Activated CD8-positive, alpha-beta memory T cell treated with anti-CD3 and anti-CD28 coated beads for 36 hours (primary cell): Measurements from ENCODE around the gene CAND2. TPM values are rescaled to one million over a fixed set of nuclear protein-coding genes. Genes with fewer than 3 reads are reported as not detected.

ENCODE experiments used
- CTCF ChIA-PET: fragments of 350-600 bp; sonication (Branson Sonifier 250); formaldehyde crosslinking; loops from one replicate; lab custom pipeline; 2021; ENCODE audit warnings: antibody characterized with exemption; lab: Charles Lee
- POLR2A ChIA-PET: fragments of 350-600 bp; sonication (Branson Sonifier 250); formaldehyde crosslinking; loops from one replicate; lab custom pipeline; 2021; ENCODE audit warnings: antibody characterized with exemption; lab: Charles Lee
- total RNA-seq, 2 experiments: library from RNA; stranded (reverse); gene quantifications; one replicate each; pipeline ENCODE4 v1.2.3, GENCODE V29; 2021

Gene CAND2
- total RNA-seq = 1 to 10 TPM; 1.0 to 2.6 TPM

GRCh38 chr3:12796171-12797123 is at the start of gene CAND2:
Gene CAND2, plus strand, starts transcription at chr3:12796680. Its CDS starts 41 bp downstream, at chr3:12796721.
- POLR2A ChIA-PET = interaction anchor here (0.6 kb wide), 1 partner anchor 328 kb away, joined by 3 read pairs; no protein-coding TSS in a partner anchor
- CTCF ChIA-PET = interaction anchor here (1.2 to 2.0 kb wide), 2 partner anchors 9 to 13 kb away, joined by 9 to 13 read pairs; no protein-coding TSS in a partner anchor

- ChIA-PET CTCF (no interaction called here), POLR2A (no interaction called here)
Observed at GRCh38 chr3:12748477-12748876, 48.0 kb upstream of the CAND2 start.

- CTCF ChIA-PET = no interaction called here
- POLR2A ChIA-PET = interaction anchor here (0.5 kb wide), 1 partner anchor 745 kb away, joined by 3 read pairs; no protein-coding TSS in a partner anchor
Observed at GRCh38 chr3:12750223-12750622, 46.3 kb upstream of the CAND2 start.

- POLR2A ChIA-PET = interaction anchor here (0.6 kb wide), 1 partner anchor 214 kb away, joined by 3 read pairs; no protein-coding TSS in a partner anchor
- CTCF ChIA-PET = no interaction called here
Observed at GRCh38 chr3:12750658-12751071, 45.8 kb upstream of the CAND2 start.

GRCh38 chr3:12751571-12751970 is 44.9 kb upstream of the CAND2 start:
- CTCF ChIA-PET = no interaction called here
- POLR2A ChIA-PET = no interaction called here

DNA sequence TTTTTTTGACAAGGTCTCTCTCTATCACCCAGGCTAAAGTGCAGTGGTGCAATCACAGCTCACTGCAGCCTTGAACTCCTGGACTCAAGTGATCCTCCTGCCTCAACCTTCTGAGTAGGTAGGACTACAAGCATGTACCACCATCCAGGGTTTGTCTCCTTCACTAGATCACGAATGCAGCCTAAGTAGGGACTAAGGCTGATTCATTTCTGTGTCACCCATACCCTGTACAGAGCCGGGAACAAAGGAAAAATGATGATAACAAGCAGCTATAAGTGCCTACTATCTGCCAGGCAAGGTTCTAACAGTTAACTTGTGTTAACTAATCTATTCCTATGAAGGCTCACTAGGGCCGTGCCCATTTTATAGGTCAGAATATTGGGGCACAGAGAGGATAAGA is 44.4 kb upstream of the CAND2 start:
- POLR2A ChIA-PET = no interaction called here
- CTCF ChIA-PET = no interaction called here

DNA sequence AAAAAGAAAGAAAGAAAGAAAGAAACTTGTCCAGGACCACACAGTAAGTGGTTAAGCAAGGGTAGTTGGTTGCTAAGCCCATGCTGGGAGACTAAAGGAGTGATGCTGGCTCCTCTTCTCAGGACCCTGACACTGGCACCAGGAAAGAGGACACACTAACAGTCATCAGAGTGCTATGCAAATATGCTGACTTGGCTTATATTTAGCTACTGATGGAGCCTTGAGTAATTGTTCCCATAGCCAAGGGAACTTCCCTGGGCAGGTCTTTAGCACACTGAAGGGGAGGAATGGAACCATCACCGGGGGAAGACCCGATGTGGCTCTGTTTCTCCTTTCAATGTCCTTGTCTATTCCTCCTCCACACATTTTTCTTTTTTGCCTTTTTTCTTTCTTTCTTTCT is 43.7 kb upstream of the CAND2 start:
- POLR2A ChIA-PET = no interaction called here
- CTCF ChIA-PET = interaction anchor here (0.6 kb wide), 1 partner anchor 39 kb away, joined by 3 read pairs; no protein-coding TSS in a partner anchor

DNA sequence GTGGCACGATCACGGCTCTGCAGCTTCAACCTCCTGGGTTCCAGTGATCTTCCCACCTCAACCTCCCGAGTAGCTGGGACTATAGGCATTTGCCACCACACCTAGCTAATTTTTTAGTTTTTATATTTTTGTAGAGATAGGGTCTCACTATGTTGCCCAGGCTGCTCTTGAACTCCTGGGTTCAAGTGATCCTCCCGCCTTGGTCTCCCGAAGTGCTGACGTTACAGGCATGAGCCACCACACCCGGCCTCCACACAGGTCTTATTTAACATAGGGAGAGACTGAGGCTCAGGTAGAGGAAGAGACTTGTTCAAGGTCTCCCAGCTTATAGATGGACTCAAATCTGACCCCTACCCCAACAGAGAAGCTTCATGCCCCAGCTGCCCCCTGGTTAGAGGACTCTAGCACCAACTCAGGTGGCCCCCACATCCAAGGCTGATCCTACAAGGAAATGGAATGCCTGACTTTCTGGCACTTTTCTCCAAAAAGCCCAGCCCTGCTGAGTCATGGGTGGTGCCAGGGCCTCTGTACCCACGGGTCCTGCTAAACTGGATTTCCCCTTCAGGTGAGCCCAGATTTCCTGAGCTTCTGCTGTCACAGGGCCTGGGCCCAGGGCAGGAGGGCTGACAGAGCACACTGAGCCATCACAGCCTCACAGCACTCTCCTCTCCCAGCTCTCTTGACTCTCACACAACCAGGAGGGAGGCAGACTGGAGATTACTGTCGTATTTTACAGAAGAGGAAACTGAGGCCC is 43.0 kb upstream of the CAND2 start:
- POLR2A ChIA-PET = no interaction called here
- CTCF ChIA-PET = interaction anchor here (0.6 kb wide), 1 partner anchor 38 kb away, joined by 3 read pairs; no protein-coding TSS in a partner anchor

DNA sequence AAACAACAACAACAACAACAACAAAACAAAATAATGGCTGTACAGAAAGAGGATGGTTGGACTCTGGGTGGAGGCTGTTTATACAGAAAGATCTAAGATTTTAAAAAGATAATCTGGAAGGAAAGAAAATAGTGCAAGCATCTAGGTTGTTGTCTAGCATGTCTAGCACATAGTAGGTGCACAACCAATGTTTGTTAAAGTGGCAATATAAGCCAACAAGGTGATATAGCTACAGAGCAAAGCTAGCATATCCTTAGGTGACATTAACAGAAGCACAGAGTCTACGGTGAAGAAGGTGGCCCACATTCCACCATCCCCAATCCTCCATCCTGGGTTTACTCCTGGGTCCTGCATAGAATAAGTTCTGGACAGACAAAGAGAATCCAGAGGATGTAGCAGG is 42.2 kb upstream of the CAND2 start:
- ChIA-PET POLR2A (no interaction called here), CTCF (no interaction called here)

DNA sequence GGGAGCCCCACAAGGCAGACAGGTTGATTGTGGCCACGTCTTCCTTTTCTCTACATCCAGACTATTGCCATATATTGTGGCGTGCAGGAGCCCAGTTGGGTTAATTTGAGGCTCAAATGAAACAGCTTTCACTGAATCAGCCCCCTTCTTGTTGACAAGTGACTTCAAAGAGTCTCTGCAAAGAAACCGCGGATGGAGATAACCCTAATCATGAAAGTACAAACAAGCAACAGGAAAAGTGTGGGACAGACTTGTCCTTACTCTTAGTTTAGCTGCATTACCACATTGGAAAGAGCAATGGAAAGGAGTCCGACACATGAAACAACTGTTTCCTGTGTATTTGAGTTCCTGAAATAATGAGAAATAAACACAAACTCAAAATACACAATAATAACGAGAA is 40.7 kb upstream of the CAND2 start:
- CTCF ChIA-PET = interaction anchor here (0.6 kb wide), 1 partner anchor 20 kb away, joined by 3 read pairs; no protein-coding TSS in a partner anchor
- POLR2A ChIA-PET = no interaction called here

GRCh38 chr3:12756175-12756574 is 40.3 kb upstream of the CAND2 start:
- ChIA-PET CTCF (interaction anchor here (0.6 kb wide), 1 partner anchor 20 kb away, joined by 3 read pairs; no protein-coding TSS in a partner anchor), POLR2A (no interaction called here)

DNA sequence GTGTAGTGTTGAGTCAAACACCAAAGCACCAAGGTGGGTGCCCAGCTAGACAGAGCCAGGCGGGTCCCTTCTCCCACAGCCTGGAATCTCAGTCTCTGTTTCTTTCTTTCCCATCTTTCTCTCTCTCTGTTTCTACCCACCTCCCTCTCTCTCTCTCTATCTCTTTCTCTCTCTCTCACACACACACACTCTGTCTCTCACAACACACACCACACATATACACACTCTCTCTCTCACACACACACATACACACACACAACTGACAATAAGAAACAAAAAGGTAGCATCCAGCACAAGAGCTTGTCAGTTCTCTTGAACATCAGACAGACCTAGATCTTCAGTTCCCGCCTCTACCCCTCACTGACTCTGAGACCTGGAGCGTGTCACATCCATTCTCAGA is 39.8 kb upstream of the CAND2 start:
- POLR2A ChIA-PET = no interaction called here
- CTCF ChIA-PET = interaction anchor here (0.7 kb wide), 1 partner anchor 1364 kb away, joined by 3 read pairs; no protein-coding TSS in a partner anchor

- ChIA-PET CTCF (no interaction called here), POLR2A (no interaction called here)
Observed at GRCh38 chr3:12758025-12758781, 38.3 kb upstream of the CAND2 start.

DNA sequence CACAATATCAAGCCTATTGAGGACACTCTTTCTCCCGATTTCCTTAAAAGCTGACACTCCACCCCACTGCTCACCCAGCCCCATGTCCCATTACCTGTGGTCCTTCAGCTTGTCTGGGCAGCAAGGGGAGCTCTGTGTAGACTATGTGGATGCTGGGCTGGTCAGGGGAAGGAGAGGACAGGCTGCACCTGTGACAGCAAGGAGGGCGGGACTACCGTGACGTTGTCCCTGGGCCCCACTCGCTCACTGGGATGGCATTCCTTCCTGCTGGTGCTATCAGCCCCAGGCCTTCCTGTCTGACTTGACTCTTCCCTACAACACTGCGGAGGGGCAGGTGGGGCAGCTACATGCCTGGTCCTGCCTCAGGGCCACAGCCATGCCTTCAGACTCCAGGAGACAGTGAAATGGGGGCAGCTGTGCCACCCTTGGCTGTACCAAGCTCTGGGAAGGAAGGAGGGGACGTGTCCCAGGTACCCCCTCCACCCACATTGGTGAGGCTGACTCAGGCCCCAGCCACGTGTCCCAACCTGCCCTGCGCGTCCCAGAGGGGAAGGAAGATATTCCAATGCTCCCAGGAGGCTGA is 37.3 kb upstream of the CAND2 start, which contains the start of gene TMEM40:
Gene TMEM40 (minus strand): TSS at position 163 of the 583 bp plus-strand sequence. CDS start 9,427 bp downstream, outside the sequence.
- POLR2A ChIA-PET = no interaction called here
- CTCF ChIA-PET = no interaction called here

DNA sequence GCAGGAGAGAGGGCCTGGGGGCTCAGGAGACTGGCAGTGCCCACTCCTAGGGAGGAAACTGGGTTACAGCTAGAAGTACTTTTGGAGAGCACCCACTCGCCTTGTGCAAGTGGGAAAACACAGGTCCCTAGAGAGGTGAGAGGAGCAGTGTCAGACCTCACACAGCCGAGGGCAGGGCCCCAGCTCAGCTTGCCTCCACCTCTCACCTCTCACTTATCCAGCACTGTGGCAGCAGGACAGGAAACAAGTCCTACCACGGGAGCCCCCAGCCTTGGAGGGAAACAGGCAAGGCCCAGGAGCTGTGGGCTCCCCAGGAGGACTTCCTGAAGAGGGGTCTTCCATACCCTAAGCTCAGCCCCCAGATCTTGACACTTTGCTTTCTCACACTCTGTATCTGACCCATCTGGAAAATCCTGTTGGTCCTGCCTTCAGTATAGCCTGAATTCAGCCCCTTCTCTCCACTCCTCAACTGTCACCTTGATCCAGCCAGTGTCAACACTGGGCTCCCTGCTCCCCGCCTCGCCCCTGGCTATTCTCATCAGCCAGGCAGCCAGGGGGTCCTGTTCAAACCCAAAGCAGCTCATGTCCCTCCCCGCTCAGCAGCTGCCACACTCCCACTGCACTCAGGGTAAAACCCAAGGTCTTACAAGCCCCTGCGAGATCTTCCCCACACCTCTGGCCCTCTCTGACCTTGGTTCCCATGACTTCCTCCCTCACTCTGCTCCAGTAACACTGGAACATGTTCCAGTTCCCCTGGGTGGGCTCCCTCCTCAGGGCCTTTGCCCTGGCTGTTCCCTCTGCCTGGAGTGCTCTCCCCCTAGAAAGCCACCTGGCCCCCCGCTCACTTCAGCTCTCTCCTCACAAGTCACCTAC is 36.6 kb upstream of the CAND2 start:
- ChIA-PET CTCF (no interaction called here), POLR2A (no interaction called here)

GRCh38 chr3:12764171-12764776 is 32.2 kb upstream of the CAND2 start:
- ChIA-PET CTCF (interaction anchor here (1.0 kb wide), 1 partner anchor 128 kb away, joined by 3 read pairs; no protein-coding TSS in a partner anchor), POLR2A (no interaction called here)

DNA sequence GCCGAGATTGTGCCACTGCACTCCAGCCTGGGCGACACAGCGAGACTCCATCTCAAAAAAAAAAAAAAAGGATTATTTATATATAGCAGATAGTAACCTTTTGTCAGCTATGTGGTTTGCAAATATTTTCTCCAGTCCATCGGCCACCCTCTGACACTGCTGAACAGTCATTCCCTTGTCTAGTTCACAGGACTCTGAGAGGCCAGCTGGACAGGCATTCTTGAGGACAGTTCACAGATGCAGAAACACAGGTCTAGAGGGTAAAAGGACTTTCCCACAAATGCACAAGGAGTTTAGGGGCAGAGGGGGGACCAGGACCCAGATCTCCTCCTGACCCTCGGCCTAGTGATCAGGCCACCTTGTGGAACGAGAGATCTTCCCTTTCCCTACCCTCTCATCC is 29.9 kb upstream of the CAND2 start:
- ChIA-PET POLR2A (no interaction called here), CTCF (no interaction called here)
